T47D (cell line): ENCODE measurements around the gene GRM4.
"Not testable (repeated sequence)": the region's sequence is repeated elsewhere in the genome, so short reads cannot be mapped to it uniquely, and the experiment has no call there.

Experiments
- DNase-seq, 2 experiments: peaks; one replicate each; pipeline versions ENCODE4 v3.0.0 to v3.0.0-alpha.2; 2011 to 2012; ENCODE audit warnings: low read depth in 1 of 2, low spot score in 1 of 2
- JUND ChIP-seq: IDR thresholded peaks from 2 replicates; pipeline ENCODE4 v1.6.1; 2012; ENCODE audit warnings: low read depth
- in situ Hi-C: cut with HindIII; loops from 2 replicates; pipeline ENCODE4 v1.10.0; 2016; ENCODE audit warnings: low sequenced_read_pairs, low pct_unique_long_range_greater_than_20kb

The GRM4 gene

GRCh38 chr6:34146021-34146782, at the start of gene GRM4:
Gene GRM4 (minus strand): TSS chr6:34146087. CDS start chr6:34133496, 12,591 bp downstream.
- TF ChIP-seq JUND = no peak
- DNase-seq = no peak
- in situ Hi-C loops = no loop called here

- TF ChIP-seq JUND = no peak
- DNase-seq = no peak
- in situ Hi-C loops = no loop called here
Measured at GRCh38 chr6:34194772-34195171, 48.9 kb upstream of the GRM4 start.

GRCh38 chr6:34190504-34191122, 44.7 kb upstream of the GRM4 start:
- in situ Hi-C loops = no loop called here
- no peak for TF ChIP-seq JUND
- DNase-seq = peak in 1 of 2 experiments; percentile 64

GRCh38 chr6:34189806-34190503, 44.1 kb upstream of the GRM4 start:
- DNase-seq = no peak
- in situ Hi-C loops = no loop called here
- TF ChIP-seq JUND = no peak

- in situ Hi-C loops, DNase-seq: not testable (repeated sequence)
Measured at GRCh38 chr6:34184726-34185125, 38.8 kb upstream of the GRM4 start.

- TF ChIP-seq JUND = no peak
- in situ Hi-C loops = no loop called here
- no peak for DNase-seq
Measured at GRCh38 chr6:34182751-34183531, 37.1 kb upstream of the GRM4 start.

GRCh38 chr6:34181908-34182307, 36.0 kb upstream of the GRM4 start:
- in situ Hi-C loops = no loop called here
- no peak for DNase-seq
- no peak for TF ChIP-seq JUND

- in situ Hi-C loops = no loop called here
- no peak for TF ChIP-seq JUND
- no peak for DNase-seq
Measured at GRCh38 chr6:34179106-34179720, 33.3 kb upstream of the GRM4 start.

GRCh38 chr6:34178357-34179105, 32.6 kb upstream of the GRM4 start:
- no peak for DNase-seq
- in situ Hi-C loops = no loop called here
- no peak for TF ChIP-seq JUND

GRCh38 chr6:34177181-34177591, 31.3 kb upstream of the GRM4 start:
- no peak for TF ChIP-seq JUND
- DNase-seq = no peak
- in situ Hi-C loops = no loop called here

GRCh38 chr6:34176261-34177031, 30.6 kb upstream of the GRM4 start:
- TF ChIP-seq JUND = no peak
- no peak for DNase-seq
- in situ Hi-C loops = no loop called here
